Measurements from ENCODE around the gene DYNC1I2. TPM values are rescaled to one million over a fixed set of nuclear protein-coding genes. Genes with fewer than 3 reads are reported as not detected.

The DYNC1I2 gene
- total and polyA plus RNA-seq, 8 donors = 23.7 to 59.1 (median 36.4) TPM

DNA sequence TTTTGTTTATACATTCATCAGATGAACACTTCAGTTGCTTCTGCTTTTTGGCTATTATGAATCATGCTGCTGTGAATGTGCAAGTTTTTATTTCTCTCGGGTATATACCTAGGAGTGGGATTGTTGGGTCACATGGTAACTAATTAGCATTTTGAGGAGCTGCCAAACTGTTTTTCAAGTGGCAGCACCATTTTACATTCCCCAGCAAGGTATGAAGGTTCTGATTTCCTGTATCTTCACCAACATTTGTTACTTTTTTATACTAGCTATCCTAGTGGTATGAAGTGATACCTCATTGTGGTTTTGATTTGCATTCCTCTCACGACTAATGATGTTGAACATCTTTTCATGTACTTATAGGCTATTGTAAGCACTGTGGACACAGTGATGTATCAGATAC lies 53.9 kb downstream of the DYNC1I2 start:
- intact Hi-C loops (cut with DNase I) = no loop called here
- FAIRE-seq = no peak
- peaks cover 0 to 37% (median 8%) of the 10 kb centered on the region in 3 donors for H3K36me3 ChIP-seq
- H3K27ac ChIP-seq = no peak overlapping the region
- no peaks in the 10 kb centered on the region for H3K9me3 ChIP-seq
- 90 to 93% methylated on average over 2 of the region's 2 CpGs for WGBS, 2 donors
- DNase-seq = no peak
- ATAC-seq = no peak
- TF ChIP-seq, protein P1, sequence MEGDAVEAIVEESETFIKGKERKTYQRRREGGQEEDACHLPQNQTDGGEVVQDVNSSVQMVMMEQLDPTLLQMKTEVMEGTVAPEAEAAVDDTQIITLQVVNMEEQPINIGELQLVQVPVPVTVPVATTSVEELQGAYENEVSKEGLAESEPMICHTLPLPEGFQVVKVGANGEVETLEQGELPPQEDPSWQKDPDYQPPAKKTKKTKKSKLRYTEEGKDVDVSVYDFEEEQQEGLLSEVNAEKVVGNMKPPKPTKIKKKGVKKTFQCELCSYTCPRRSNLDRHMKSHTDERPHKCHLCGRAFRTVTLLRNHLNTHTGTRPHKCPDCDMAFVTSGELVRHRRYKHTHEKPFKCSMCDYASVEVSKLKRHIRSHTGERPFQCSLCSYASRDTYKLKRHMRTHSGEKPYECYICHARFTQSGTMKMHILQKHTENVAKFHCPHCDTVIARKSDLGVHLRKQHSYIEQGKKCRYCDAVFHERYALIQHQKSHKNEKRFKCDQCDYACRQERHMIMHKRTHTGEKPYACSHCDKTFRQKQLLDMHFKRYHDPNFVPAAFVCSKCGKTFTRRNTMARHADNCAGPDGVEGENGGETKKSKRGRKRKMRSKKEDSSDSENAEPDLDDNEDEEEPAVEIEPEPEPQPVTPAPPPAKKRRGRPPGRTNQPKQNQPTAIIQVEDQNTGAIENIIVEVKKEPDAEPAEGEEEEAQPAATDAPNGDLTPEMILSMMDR (IDR thresholded peaks at IDR 0.05) = no peak
- no peaks in the 10 kb centered on the region for H3K27me3 ChIP-seq
- no peaks in the 10 kb centered on the region for H3K4me1 ChIP-seq
- no peak overlapping the region for H3K4me3 ChIP-seq

GRCh38 chr2:171742760-171743159 lies 55.5 kb downstream of the DYNC1I2 start:
- peaks cover 0 to 38% (median 14%) of the 10 kb centered on the region in 3 donors for H3K36me3 ChIP-seq
- H3K27me3 ChIP-seq = no peaks in the 10 kb centered on the region
- H3K9me3 ChIP-seq = no peaks in the 10 kb centered on the region
- H3K4me3 ChIP-seq = no peak overlapping the region
- no peak for DNase-seq
- H3K4me1 ChIP-seq = no peaks in the 10 kb centered on the region
- WGBS, 2 donors = 74 to 90% methylated on average over 1 of the region's 1 CpG
- FAIRE-seq = no peak
- TF ChIP-seq, protein P1 (IDR thresholded peaks at IDR 0.05) = no peak
- H3K27ac ChIP-seq = no peak overlapping the region
- no peak for ATAC-seq
- intact Hi-C loops (cut with DNase I) = no loop called here

DNA sequence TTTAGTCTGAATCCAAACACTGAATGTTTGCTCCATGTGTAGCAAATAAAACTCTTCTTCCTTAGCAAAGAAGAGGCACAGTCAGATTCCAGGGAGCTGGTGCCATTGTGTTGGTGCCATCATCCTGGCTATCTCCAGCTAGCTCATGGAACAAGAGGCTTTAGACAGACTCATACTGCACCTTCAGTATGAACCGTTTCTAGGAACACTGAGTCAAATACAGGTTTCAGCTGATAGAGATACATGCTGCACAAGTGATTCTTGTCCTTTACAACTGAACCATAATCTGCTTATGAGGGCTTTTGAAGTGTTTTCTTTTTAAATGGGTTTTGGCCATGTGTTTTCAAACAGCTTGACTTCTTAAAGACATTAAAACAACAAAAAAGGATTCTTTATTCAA lies 57.9 kb downstream of the DYNC1I2 start:
- intact Hi-C loops (cut with DNase I) = no loop called here
- no peak for DNase-seq
- no peak for ATAC-seq
- H3K27me3 ChIP-seq = no peaks in the 10 kb centered on the region
- no peak for FAIRE-seq
- H3K4me1 ChIP-seq = no peaks in the 10 kb centered on the region
- H3K27ac ChIP-seq = no peak overlapping the region
- TF ChIP-seq, protein P1 (IDR thresholded peaks at IDR 0.05) = no peak
- H3K36me3 ChIP-seq = peaks cover 0 to 45% (median 18%) of the 10 kb centered on the region in 3 donors
- no peak overlapping the region for H3K4me3 ChIP-seq
- WGBS, 2 donors = 82 to 97% methylated on average over 1 of the region's 1 CpG
- H3K9me3 ChIP-seq = no peaks in the 10 kb centered on the region

GRCh38 chr2:171745806-171746205 lies 58.5 kb downstream of the DYNC1I2 start:
- 88 to 89% methylated on average over 4 of the region's 4 CpGs for WGBS, 2 donors
- Histone ChIP-seq H3K9me3 (no peaks in the 10 kb centered on the region), H3K27me3 (no peaks in the 10 kb centered on the region), H3K36me3 (peaks cover 0 to 45% (median 18%) of the 10 kb centered on the region in 3 donors), H3K27ac (no peak overlapping the region), H3K4me1 (no peaks in the 10 kb centered on the region), H3K4me3 (no peak overlapping the region)
- TF ChIP-seq, protein P1 (IDR thresholded peaks at IDR 0.05) = no peak
- intact Hi-C loops (cut with DNase I) = no loop called here
- ATAC-seq = no peak
- DNase-seq = no peak
- FAIRE-seq = no peak

- no peak for FAIRE-seq
Measured at GRCh38 chr2:171747371-171747770, 60.1 kb downstream of the DYNC1I2 start.

More at GRCh38 chr2:171747371-171747770, 60.1 kb downstream of the DYNC1I2 start:
- no peaks in the 10 kb centered on the region for H3K4me1 ChIP-seq
- peaks cover 0 to 51% (median 18%) of the 10 kb centered on the region in 3 donors for H3K36me3 ChIP-seq
- WGBS, 2 donors = 80 to 87% methylated on average over 3 of the region's 3 CpGs
- no peaks in the 10 kb centered on the region for H3K27me3 ChIP-seq
- H3K27ac ChIP-seq = no peak overlapping the region
- intact Hi-C loops (cut with DNase I) = no loop called here
- DNase-seq (no peak), ATAC-seq (no peak)
- no peaks in the 10 kb centered on the region for H3K9me3 ChIP-seq
- no peak overlapping the region for H3K4me3 ChIP-seq
- TF ChIP-seq, protein P1 (IDR thresholded peaks at IDR 0.05) = no peak

All from pancreas (tissue), 10 donors.